HG02970 (cell line): ENCODE data around the gene TRIML2.
"Not testable (repeated sequence)": the region's sequence is repeated elsewhere in the genome, so short reads cannot be mapped to it uniquely, and the experiment has no call there.

Experiments used
- ATAC-seq: cut with Tn5 transposase; IDR thresholded peaks from one replicate; pipeline ENCODE4 v1.9.1; 2021; ENCODE audit warnings: mild to moderate bottlenecking, moderate library complexity, moderate number of reproducible peaks; ENCODE audit not compliant: unreplicated experiment, low FRiP score

Gene TRIML2

GRCh38 chr4:188107931-188108843, 1.2 kb downstream of the TRIML2 start:
- ATAC-seq: no peak

GRCh38 chr4:188106454-188106853, 2.9 kb downstream of the TRIML2 start:
- ATAC-seq: no peak

GRCh38 chr4:188092824-188093223, 16.6 kb downstream of the TRIML2 start:
- no peak for ATAC-seq

- no peak for ATAC-seq
Observed at GRCh38 chr4:188086858-188087257, 22.5 kb downstream of the TRIML2 start.

- ATAC-seq: no peak
Observed at GRCh38 chr4:188082796-188083195, 26.6 kb downstream of the TRIML2 start.

- ATAC-seq: no peak
Observed at GRCh38 chr4:188078116-188078515, 31.3 kb downstream of the TRIML2 start.

- ATAC-seq: no peak
Observed at GRCh38 chr4:188076169-188076568, 33.2 kb downstream of the TRIML2 start.

- ATAC-seq: no peak
Observed at GRCh38 chr4:188061083-188061482, 48.3 kb downstream of the TRIML2 start.

- ATAC-seq: no peak
Observed at GRCh38 chr4:188053302-188053701, 56.1 kb downstream of the TRIML2 start.

- ATAC-seq: no peak
Observed at GRCh38 chr4:188046657-188047056, 62.7 kb downstream of the TRIML2 start.

- ATAC-seq: not testable (repeated sequence)
Observed at GRCh38 chr4:188045461-188045860, 63.9 kb downstream of the TRIML2 start.

GRCh38 chr4:188043154-188043553, 66.2 kb downstream of the TRIML2 start:
- ATAC-seq: no peak

GRCh38 chr4:188042191-188042590, 67.2 kb downstream of the TRIML2 start:
- ATAC-seq: no peak

GRCh38 chr4:188041721-188042120, 67.7 kb downstream of the TRIML2 start:
- no peak for ATAC-seq
